ENCODE data around the gene MRTFB.

GRCh38 chr16:14150796-14151195, 79.7 kb downstream of the MRTFB start:
- TF ChIP-seq CTCF (IDR thresholded peaks at IDR 0.05) (no peak), POLR2AphosphoS5 (IDR thresholded peaks at IDR 0.05) (no peak)
